A549 (cell line): ENCODE measurements around the gene RABGAP1L. TPM values are rescaled to one million over a fixed set of nuclear protein-coding genes. Genes with fewer than 3 reads are reported as not detected.

Experiments
- ATAC-seq, 2 experiments: fragments of 200-7000 bp in 1 of 2; fragments of >200 bp in 1 of 2; cut with Nextera tagmentation in 1 of 2; cut with Tn5 transposase in 1 of 2; 3 replicates each; pipeline versions ENCODE4 v1.8.0 to v1.9.1; 2018 to 2020; ENCODE audit warnings: mild to moderate bottlenecking in 1 of 2, moderate library complexity in 1 of 2
- CTCF ChIA-PET: fragments of 300-600 bp; sonication (Branson Sonifier 250); formaldehyde crosslinking; extraction: SDS; loops from one replicate; lab custom pipeline; 2021; ENCODE audit warnings: antibody characterized with exemption, inconsistent platforms; lab: Yijun Ruan, JAX
- POLR2A ChIA-PET: fragments of 350-600 bp; formaldehyde crosslinking; extraction: SDS; loops from one replicate; lab custom pipeline; 2021; ENCODE audit warnings: antibody characterized with exemption, inconsistent platforms; lab: Yijun Ruan, JAX
- DNase-seq, 2 experiments: peaks; one replicate each; pipeline versions ENCODE4 v3.0.0 to v3.0.0-alpha.2; 2011 to 2016; ENCODE audit warnings: low read depth in 1 of 2, low spot score in 1 of 2
- FAIRE-seq: peaks from 2 replicates; lab custom pipeline; 2011; peaks lifted over from hg19 to GRCh38; lab: Jason Lieb, UNC
- H3K27ac ChIP-seq, 2 experiments: fragments of >200 bp; sonication (Bioruptor Twin); formaldehyde crosslinking; 3 replicates each; pipeline ENCODE4 v1.5.1; 2016 to 2017
- H3K4me1 ChIP-seq: fragments of >200 bp; sonication (Bioruptor Twin); formaldehyde crosslinking; 3 replicates; pipeline ENCODE4 v1.6.1; 2016
- H3K4me2 ChIP-seq: fragments of >200 bp; sonication (Bioruptor Twin); formaldehyde crosslinking; 3 replicates; pipeline ENCODE4 v1.6.1; 2016
- H3K4me3 ChIP-seq: fragments of >200 bp; sonication (Bioruptor Twin); formaldehyde crosslinking; 3 replicates; pipeline ENCODE4 v1.5.1; 2016
- H3K9me3 ChIP-seq: fragments of >200 bp; sonication (Bioruptor Twin); formaldehyde crosslinking; 3 replicates; pipeline ENCODE4 v1.6.1; 2016
- ATOH8 ChIP-seq: fragments of 250-450 bp; sonication (Bioruptor Pico); IDR thresholded peaks from 2 replicates; pipeline ENCODE4 v1.5.0; 2020; ENCODE audit warnings: low read depth, mild to moderate bottlenecking, moderate library complexity
- BCL3 ChIP-seq: fragments of >200 bp; sonication (Bioruptor Twin); formaldehyde crosslinking; IDR thresholded peaks from 3 replicates; pipeline ENCODE4 v1.6.1; 2016
- CBX2 ChIP-seq: fragments of 200-600 bp; sonication (generic); IDR thresholded peaks from 2 replicates; pipeline ENCODE4 v1.6.1; 2016; ENCODE audit warnings: low read depth, mild to moderate bottlenecking, borderline replicate concordance
- CBX8 ChIP-seq: fragments of 200-600 bp; sonication (generic); IDR thresholded peaks from 2 replicates; pipeline ENCODE4 v1.6.1; 2016
- CEBPB ChIP-seq, 2 experiments: fragments of >200 bp in 1 of 2; sonication (Bioruptor Twin) in 1 of 2; formaldehyde crosslinking in 1 of 2; IDR thresholded peaks; 2 replicates each; pipeline ENCODE4 v1.6.1; 2012 to 2016
- CHD2 ChIP-seq: fragments of 150-350 bp; IDR thresholded peaks from 2 replicates; pipeline ENCODE4 v1.6.1; 2014; ENCODE audit warnings: low read length; ENCODE audit not compliant: partially characterized antibody
- CHD4 ChIP-seq: fragments of 200-600 bp; sonication (generic); IDR thresholded peaks from 2 replicates; pipeline ENCODE4 v1.6.1; 2016; ENCODE audit warnings: antibody characterized with exemption, mild to moderate bottlenecking, borderline replicate concordance
- ESRRA ChIP-seq: fragments of 150-350 bp; IDR thresholded peaks from 2 replicates; pipeline ENCODE4 v1.6.1; 2014; ENCODE audit warnings: mild to moderate bottlenecking, low read length, borderline replicate concordance
- HDAC2 ChIP-seq: fragments of 200-600 bp; sonication (generic); IDR thresholded peaks from 2 replicates; pipeline ENCODE4 v1.6.1; 2016
- HES2 ChIP-seq: fragments of >200 bp; sonication (Bioruptor Twin); formaldehyde crosslinking; IDR thresholded peaks from 2 replicates; pipeline ENCODE4 v1.6.1; 2016
- HMGXB4 ChIP-seq: fragments of 250-450 bp; sonication (Bioruptor Pico); IDR thresholded peaks from 2 replicates; pipeline ENCODE4 v1.5.0; 2021; ENCODE audit warnings: mild to moderate bottlenecking, moderate library complexity, borderline replicate concordance
- HOXA7 ChIP-seq: fragments of 250-450 bp; sonication (Bioruptor Pico); IDR thresholded peaks from 2 replicates; pipeline ENCODE4 v1.5.0; 2020; ENCODE audit warnings: mild to moderate bottlenecking, moderate library complexity
- JUN ChIP-seq, 2 experiments: fragments of >200 bp; sonication (Bioruptor Twin); formaldehyde crosslinking; IDR thresholded peaks; 2 replicates in 1 of 2; 3 replicates in 1 of 2; pipeline ENCODE4 v1.6.1; 2016 to 2017
- JUNB ChIP-seq: fragments of >200 bp; sonication (Bioruptor Twin); formaldehyde crosslinking; IDR thresholded peaks from 2 replicates; pipeline ENCODE4 v1.6.1; 2016
- KDM5A ChIP-seq: fragments of 200-600 bp; sonication (generic); IDR thresholded peaks from 2 replicates; pipeline ENCODE4 v1.6.1; 2016; ENCODE audit warnings: antibody characterized with exemption, mild to moderate bottlenecking
- MAFK ChIP-seq: fragments of 450-650 bp; IDR thresholded peaks from 2 replicates; pipeline ENCODE4 v1.6.1; 2014; ENCODE audit not compliant: partially characterized antibody
- RARB ChIP-seq: fragments of 250-450 bp; sonication (Bioruptor Pico); IDR thresholded peaks from 2 replicates; pipeline ENCODE4 v1.8.0; 2021; ENCODE audit warnings: mild to moderate bottlenecking, moderate library complexity
- SMC3 ChIP-seq: fragments of >200 bp; sonication (Bioruptor Twin); formaldehyde crosslinking; IDR thresholded peaks from 3 replicates; pipeline ENCODE4 v1.6.1; 2018; ENCODE audit warnings: inconsistent platforms
- SREBF2 ChIP-seq: fragments of 450-650 bp; IDR thresholded peaks from 2 replicates; pipeline ENCODE4 v1.6.1; 2014; ENCODE audit warnings: mild to moderate bottlenecking, moderate library complexity
- TFCP2L1 ChIP-seq: fragments of 250-450 bp; sonication (Bioruptor Pico); IDR thresholded peaks from 2 replicates; pipeline ENCODE4 v1.5.0; 2021; ENCODE audit warnings: mild to moderate bottlenecking
- USF2 ChIP-seq: fragments of 450-650 bp; IDR thresholded peaks from 2 replicates; pipeline ENCODE4 v1.6.1; 2014; ENCODE audit warnings: antibody characterized with exemption
- ZNF302 ChIP-seq: fragments of 250-450 bp; sonication (Bioruptor Pico); IDR thresholded peaks from 2 replicates; pipeline ENCODE4 v1.9.0; 2021; ENCODE audit warnings: inconsistent platforms, mild to moderate bottlenecking, moderate library complexity
- ZSCAN20 ChIP-seq: fragments of 250-450 bp; sonication (Bioruptor Pico); IDR thresholded peaks from 2 replicates; pipeline ENCODE4 v1.8.0; 2022; ENCODE audit warnings: mild to moderate bottlenecking, moderate library complexity
- WGBS: methylation state at CpG from one replicate; pipeline ENCODE4 v1.1.6; 2017; ENCODE audit errors: missing lambda C conversion rate; 5-methylcytosine and 5-hydroxymethylcytosine counted together
- polyA plus RNA-seq, 4 experiments: library from polyadenylated mRNA; depleted of rRNA in 3 of 4; stranded (reverse); fragments of >200 nt; fragmentation: RNase III in 1 of 4; extraction: RNeasy Plus Mini Kit Qiagen cat#74134 plus additional on column Dnase treatment in 1 of 4; gene quantifications; 2 replicates in 3 of 4; 3 replicates in 1 of 4; pipeline ENCODE4 v1.2.3, GENCODE V29; 2011 to 2017

Gene RABGAP1L
- polyA plus RNA-seq, 2 of the 4 experiments (the other 2 are of a cell fraction) = 8.2 to 18.6 TPM

- WGBS = 59% methylated on average over 4 of the region's 4 CpGs
- no peak overlapping the region for H3K4me2 ChIP-seq
- POLR2A ChIA-PET = no interaction called here
These were observed 730.7 kb downstream of the RABGAP1L start for GRCh38 chr1:174890024-174890423.

GRCh38 chr1:174892016-174892415, 732.7 kb downstream of the RABGAP1L start:
- WGBS = 91% methylated on average over 13 of the region's 15 CpGs
- ATAC-seq (no peak), DNase-seq (no peak), FAIRE-seq (no peak)
- Histone ChIP-seq H3K4me1 (no peaks in the 10 kb centered on the region), H3K4me3 (no peak overlapping the region), H3K27ac (no peak overlapping the region), H3K9me3 (no peaks in the 10 kb centered on the region), H3K4me2 (no peak overlapping the region)
- POLR2A ChIA-PET = no interaction called here
- TF ChIP-seq ESRRA = no peak
- no peak for TF ChIP-seq SMC3
- no peak for TF ChIP-seq CBX2
- no peak for TF ChIP-seq HOXA7
- no peak for TF ChIP-seq SREBF2
- no peak for TF ChIP-seq HDAC2
- TF ChIP-seq JUN (IDR thresholded peaks at IDR 0.05) = no peak
- TF ChIP-seq TFCP2L1 (CRISPR knock-in tag) = no peak
- no peak for TF ChIP-seq CEBPB (IDR thresholded peaks at IDR 0.05)
- TF ChIP-seq HES2 = no peak
- no peak for TF ChIP-seq MAFK
- no peak for TF ChIP-seq CHD4
- TF ChIP-seq CHD2 = no peak
- TF ChIP-seq KDM5A = no peak
- TF ChIP-seq JUNB = no peak
- TF ChIP-seq RARB (CRISPR knock-in tag) = no peak
- CTCF ChIA-PET = interaction anchor here (1.1 kb wide), 1 partner anchor 9 kb away, joined by 6 read pairs; no protein-coding TSS in a partner anchor

More at GRCh38 chr1:174890024-174890423, 730.7 kb downstream of the RABGAP1L start:
- FAIRE-seq (no peak), ATAC-seq (no peak), DNase-seq (no peak)
- Histone ChIP-seq H3K27ac (no peak overlapping the region), H3K9me3 (no peaks in the 10 kb centered on the region), H3K4me3 (no peak overlapping the region), H3K4me1 (no peaks in the 10 kb centered on the region)
- CTCF ChIA-PET = interaction anchor here (1.3 kb wide), 1 partner anchor 11 kb away, joined by 5 read pairs; no protein-coding TSS in a partner anchor
- TF ChIP-seq ZNF302 (no peak), MAFK (no peak), HOXA7 (no peak), JUN (IDR thresholded peaks at IDR 0.05) (no peak), ZSCAN20 (CRISPR knock-in tag) (no peak), BCL3 (no peak), CBX8 (no peak), ATOH8 (CRISPR knock-in tag) (no peak), HMGXB4 (CRISPR knock-in tag) (no peak), USF2 (no peak)
